Stomach smooth muscle (tissue), 2 donors: ENCODE results near the gene CTNND2.

ENCODE experiments used
- H3K27ac ChIP-seq: one replicate; pipeline ENCODE4 v1.7.0; 2013; ENCODE audit warnings: mild to moderate bottlenecking, low read length, inconsistent platforms
- H3K27me3 ChIP-seq, 2 donors: one replicate each; pipeline ENCODE4 v1.7.0; 2013; ENCODE audit warnings: low read length in 2 of 2; ENCODE audit not compliant: insufficient read depth in 2 of 2, control insufficient read depth in 1 of 2
- H3K36me3 ChIP-seq, 2 donors: one replicate each; pipeline ENCODE4 v1.7.0; 2013; ENCODE audit warnings: low read length in 2 of 2; ENCODE audit not compliant: control insufficient read depth in 2 of 2, insufficient read depth in 2 of 2
- H3K4me1 ChIP-seq: one replicate; pipeline ENCODE4 v1.7.0; 2013; ENCODE audit warnings: low read length; ENCODE audit not compliant: control insufficient read depth, insufficient read depth
- H3K4me3 ChIP-seq, 2 donors: one replicate each; pipeline ENCODE4 v1.7.0; 2013; ENCODE audit warnings: low read length in 2 of 2
- H3K9ac ChIP-seq, 2 donors: one replicate each; pipeline ENCODE4 v1.7.0; 2013; ENCODE audit warnings: low read length in 2 of 2, mild to moderate bottlenecking in 1 of 2
- H3K9me3 ChIP-seq, 2 donors: one replicate each; pipeline ENCODE4 v1.7.0; 2013; ENCODE audit warnings: low read length in 2 of 2; ENCODE audit not compliant: control insufficient read depth in 2 of 2
- donor health status: healthy.
- donor health status: Pancreatic carcinoma.

Gene CTNND2

DNA sequence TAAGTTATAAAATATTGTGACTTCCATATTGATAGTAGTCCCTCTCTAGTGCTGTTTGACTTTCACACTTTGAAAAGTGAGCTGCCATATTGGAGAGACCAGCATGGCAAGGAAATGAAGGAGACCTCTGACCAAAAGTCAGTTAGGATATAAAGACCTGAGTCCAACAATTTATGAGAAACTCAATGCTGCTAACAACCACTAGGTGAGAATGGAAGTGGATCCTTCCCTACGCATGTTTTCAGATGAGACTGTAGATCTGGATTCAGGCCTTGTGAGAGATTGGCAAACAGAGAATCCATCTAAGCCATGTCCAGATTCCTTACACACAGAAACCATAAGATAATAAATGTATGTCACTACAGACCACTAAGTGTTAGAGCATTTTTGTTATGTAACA, 81.6 kb downstream of the CTNND2 start:
- Histone ChIP-seq H3K4me3 (no peak overlapping the region), H3K9me3 (no peaks in the 10 kb centered on the region), H3K9ac (no peak overlapping the region), H3K27me3 (no peaks in the 10 kb centered on the region), H3K27ac (no peak overlapping the region), H3K4me1 (no peaks in the 10 kb centered on the region), H3K36me3 (no peaks in the 10 kb centered on the region)

DNA sequence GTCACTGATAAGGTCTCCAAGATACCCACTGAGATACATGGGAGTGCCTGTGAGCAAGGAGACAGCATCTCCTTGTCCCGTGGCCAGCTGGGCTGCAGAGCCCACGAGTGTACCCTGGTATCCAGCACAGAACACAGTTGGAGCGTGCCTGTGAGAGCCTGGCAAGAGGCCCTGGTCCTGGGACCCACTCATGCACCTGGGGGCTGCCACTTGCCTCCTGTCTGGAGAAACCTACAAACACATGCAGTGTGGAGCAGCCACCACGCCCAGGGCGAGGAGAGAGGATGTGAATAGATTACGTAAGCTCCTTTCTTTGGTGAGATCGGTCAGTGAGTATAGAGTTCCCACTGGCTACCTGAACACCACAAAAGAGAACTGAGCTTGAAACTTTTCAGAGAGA, 88.3 kb downstream of the CTNND2 start:
- Histone ChIP-seq H3K27ac (no peak overlapping the region), H3K4me1 (no peaks in the 10 kb centered on the region)

DNA sequence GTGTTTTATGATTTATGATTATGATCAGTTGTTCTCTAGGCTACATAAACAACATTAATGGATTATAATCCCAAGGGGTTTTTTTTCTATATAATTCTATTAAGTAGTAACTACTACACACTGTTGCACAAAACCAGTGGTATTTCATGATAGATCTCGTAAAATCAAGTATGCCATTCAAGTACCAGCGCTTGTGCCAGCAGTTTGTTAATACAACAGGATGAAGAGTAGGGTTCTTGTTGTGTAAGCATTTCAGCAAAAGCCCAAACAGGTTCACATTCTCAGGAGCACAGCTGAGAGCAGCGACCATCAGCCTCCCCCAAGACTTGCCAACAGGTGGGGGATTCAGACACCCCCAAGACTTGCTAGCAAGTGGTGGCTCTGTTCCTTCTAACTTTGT, 88.8 kb downstream of the CTNND2 start:
- no peaks in the 10 kb centered on the region for H3K4me1 ChIP-seq
- no peaks in the 10 kb centered on the region for H3K27me3 ChIP-seq
- H3K9me3 ChIP-seq, result no peaks in the 10 kb centered on the region
- no peak overlapping the region for H3K27ac ChIP-seq
- no peak overlapping the region for H3K4me3 ChIP-seq
- H3K36me3 ChIP-seq, result no peaks in the 10 kb centered on the region
- no peak overlapping the region for H3K9ac ChIP-seq

More for the DNA sequence above, 88.3 kb downstream of the CTNND2 start:
- Histone ChIP-seq H3K9ac (no peak overlapping the region), H3K27me3 (no peaks in the 10 kb centered on the region), H3K4me3 (no peak overlapping the region), H3K9me3 (no peaks in the 10 kb centered on the region), H3K36me3 (no peaks in the 10 kb centered on the region)

DNA sequence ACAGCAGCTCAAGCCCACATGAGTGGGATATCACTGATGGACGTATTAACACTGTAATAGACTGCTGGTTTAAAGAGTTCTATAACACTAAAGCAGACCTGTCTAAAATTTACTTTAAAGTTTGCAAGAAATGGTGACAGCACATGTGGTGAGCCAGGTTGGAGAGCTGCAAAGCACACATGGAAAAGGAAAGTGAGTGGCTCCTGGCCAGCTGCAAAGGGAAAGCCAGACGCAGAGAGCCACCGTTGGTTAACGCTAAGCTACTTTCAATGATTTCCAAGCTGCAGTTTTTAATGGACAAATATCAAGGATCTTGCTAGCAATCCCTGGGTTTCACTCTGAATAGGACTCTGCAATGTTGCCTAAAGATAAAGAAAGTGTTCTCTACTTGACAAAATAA, 89.9 kb downstream of the CTNND2 start:
- Histone ChIP-seq H3K27me3 (no peaks in the 10 kb centered on the region), H3K9me3 (no peaks in the 10 kb centered on the region), H3K27ac (no peak overlapping the region), H3K4me1 (no peaks in the 10 kb centered on the region), H3K4me3 (no peak overlapping the region), H3K9ac (no peak overlapping the region), H3K36me3 (no peaks in the 10 kb centered on the region)

DNA sequence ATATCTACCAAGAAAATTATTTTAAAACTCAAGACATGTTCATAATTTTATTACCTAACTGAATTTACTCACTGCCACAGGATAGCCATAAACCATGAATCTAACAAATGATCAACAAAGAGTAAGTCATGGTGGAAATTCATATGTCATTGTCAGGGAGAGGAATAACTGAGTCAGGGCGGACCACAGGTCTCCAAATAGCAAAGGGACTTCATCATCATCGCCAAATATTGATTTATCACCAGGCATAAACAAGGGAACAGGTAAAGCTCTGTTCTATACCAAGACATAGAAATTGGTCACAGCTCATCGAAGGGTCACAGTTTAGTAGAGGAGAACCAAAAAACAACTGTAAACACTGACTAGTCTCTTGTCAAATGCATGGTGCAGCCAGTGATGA, 94.8 kb downstream of the CTNND2 start:
- H3K36me3 ChIP-seq, result no peaks in the 10 kb centered on the region
- no peak overlapping the region for H3K27ac ChIP-seq
- no peak overlapping the region for H3K4me3 ChIP-seq
- H3K9me3 ChIP-seq, result no peaks in the 10 kb centered on the region
- no peaks in the 10 kb centered on the region for H3K27me3 ChIP-seq
- H3K9ac ChIP-seq, result no peak overlapping the region
- no peaks in the 10 kb centered on the region for H3K4me1 ChIP-seq

DNA sequence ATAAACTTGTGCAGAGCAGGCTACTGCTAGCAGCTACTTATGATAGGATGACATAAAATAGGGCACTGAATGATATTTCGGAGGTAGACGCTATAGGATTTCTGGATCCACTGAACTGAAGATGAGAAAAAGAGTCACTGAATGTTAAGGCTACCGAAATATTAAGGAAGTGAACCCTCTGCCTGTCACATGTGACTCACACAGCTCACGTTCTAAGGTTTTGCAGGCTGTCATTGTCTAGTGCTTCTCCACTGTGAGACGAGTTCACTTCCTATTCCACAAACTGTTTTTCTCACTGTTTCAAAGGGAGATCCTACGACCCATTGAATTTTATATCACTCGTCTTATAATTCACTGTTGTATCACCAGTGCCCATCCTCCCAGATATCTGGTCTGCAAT, 100.8 kb downstream of the CTNND2 start:
- no peaks in the 10 kb centered on the region for H3K9me3 ChIP-seq
- H3K27ac ChIP-seq, result no peak overlapping the region

DNA sequence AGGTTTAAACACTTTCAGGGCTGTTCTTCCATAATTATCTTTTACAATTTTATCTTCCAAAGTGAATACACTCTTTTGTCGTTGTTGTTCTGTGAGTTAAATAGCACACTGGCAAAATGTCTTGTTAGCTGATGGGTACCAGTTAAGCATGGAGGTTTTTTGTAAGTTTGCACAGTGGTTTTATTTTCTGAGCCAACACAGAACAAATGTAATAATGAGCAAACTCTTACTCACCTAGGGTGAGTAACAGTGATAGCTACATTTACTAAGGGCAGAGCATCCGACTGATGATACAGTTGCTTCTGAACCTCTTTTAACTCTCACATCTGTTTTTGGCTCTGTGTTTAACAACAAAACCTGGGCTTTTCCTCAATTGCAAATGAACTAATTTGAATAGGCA, 103.2 kb downstream of the CTNND2 start:
- no peaks in the 10 kb centered on the region for H3K36me3 ChIP-seq
- no peaks in the 10 kb centered on the region for H3K4me1 ChIP-seq
- H3K9me3 ChIP-seq, result no peaks in the 10 kb centered on the region
- no peak overlapping the region for H3K4me3 ChIP-seq
- H3K27me3 ChIP-seq, result no peaks in the 10 kb centered on the region
- no peak overlapping the region for H3K9ac ChIP-seq
- H3K27ac ChIP-seq, result no peak overlapping the region

More for the DNA sequence above, 100.8 kb downstream of the CTNND2 start:
- Histone ChIP-seq H3K27me3 (no peaks in the 10 kb centered on the region), H3K4me3 (no peak overlapping the region), H3K36me3 (no peaks in the 10 kb centered on the region), H3K9ac (no peak overlapping the region), H3K4me1 (no peaks in the 10 kb centered on the region)

DNA sequence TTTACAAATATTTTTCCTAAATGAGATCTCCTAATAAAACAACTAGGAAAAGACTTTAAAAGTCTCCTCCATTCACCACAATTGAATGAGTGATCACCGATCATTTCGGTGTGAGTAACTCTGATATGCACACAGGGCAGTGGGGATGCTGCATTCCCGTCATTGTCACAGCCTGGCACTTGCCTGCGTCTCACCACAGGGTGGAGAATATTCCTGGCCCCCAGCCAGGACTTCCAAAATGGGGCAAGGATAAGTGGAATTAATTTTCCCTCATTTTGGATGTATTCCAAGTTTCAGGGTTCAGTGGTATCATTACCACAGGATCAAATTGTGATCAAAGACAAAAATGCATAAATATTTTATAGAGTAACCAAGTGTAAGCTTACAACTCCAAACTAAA, 107.1 kb downstream of the CTNND2 start:
- no peak overlapping the region for H3K9ac ChIP-seq
- H3K4me3 ChIP-seq, result no peak overlapping the region
- no peaks in the 10 kb centered on the region for H3K27me3 ChIP-seq
- no peak overlapping the region for H3K27ac ChIP-seq
- H3K9me3 ChIP-seq, result no peaks in the 10 kb centered on the region
- H3K4me1 ChIP-seq, result no peaks in the 10 kb centered on the region
- no peaks in the 10 kb centered on the region for H3K36me3 ChIP-seq

DNA sequence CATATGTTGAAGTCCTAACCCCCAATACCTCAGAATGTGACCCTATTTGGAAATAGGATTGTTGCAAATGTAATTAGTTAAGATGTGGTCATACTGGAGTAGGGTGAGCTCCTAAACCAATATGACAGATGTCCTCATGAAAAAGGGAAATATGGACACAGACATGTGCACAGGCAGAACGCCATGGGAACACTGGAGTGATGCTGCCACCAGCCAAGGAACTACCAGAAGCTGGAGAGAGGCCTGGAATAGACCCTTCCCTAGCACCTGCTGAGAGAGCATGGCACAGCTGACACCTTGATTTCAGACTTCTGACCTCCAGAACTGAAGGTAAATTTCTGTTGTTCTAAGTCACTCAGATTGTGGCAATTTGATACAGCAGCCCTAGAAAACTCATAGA, 110.8 kb downstream of the CTNND2 start:
- H3K9ac ChIP-seq, result no peak overlapping the region
- H3K27me3 ChIP-seq, result no peaks in the 10 kb centered on the region
- no peaks in the 10 kb centered on the region for H3K4me1 ChIP-seq
- H3K4me3 ChIP-seq, result no peak overlapping the region
- no peaks in the 10 kb centered on the region for H3K36me3 ChIP-seq
- H3K27ac ChIP-seq, result no peak overlapping the region
- no peaks in the 10 kb centered on the region for H3K9me3 ChIP-seq

DNA sequence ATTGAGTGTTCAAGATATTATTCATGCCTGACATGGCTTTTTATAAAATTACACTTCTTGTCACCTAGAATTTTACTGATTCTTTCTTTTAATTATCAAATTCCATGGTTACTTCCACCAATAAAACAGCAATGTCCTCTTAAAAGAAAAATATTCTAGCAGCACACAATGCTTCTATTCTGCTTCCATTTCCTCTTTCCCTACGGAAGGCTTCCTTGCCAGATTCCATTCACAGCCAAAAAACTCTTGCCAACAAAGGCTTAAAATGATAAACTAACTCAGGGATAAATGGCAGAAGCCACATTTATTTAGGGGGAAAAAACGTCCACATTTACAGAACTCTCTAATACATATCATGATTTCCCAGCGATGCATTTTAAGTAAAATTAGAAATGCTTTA, 111.6 kb downstream of the CTNND2 start:
- no peak overlapping the region for H3K9ac ChIP-seq
- H3K9me3 ChIP-seq, result no peaks in the 10 kb centered on the region
- no peak overlapping the region for H3K4me3 ChIP-seq
- H3K4me1 ChIP-seq, result no peaks in the 10 kb centered on the region
- no peak overlapping the region for H3K27ac ChIP-seq
- H3K27me3 ChIP-seq, result no peaks in the 10 kb centered on the region
- H3K36me3 ChIP-seq, result no peaks in the 10 kb centered on the region

DNA sequence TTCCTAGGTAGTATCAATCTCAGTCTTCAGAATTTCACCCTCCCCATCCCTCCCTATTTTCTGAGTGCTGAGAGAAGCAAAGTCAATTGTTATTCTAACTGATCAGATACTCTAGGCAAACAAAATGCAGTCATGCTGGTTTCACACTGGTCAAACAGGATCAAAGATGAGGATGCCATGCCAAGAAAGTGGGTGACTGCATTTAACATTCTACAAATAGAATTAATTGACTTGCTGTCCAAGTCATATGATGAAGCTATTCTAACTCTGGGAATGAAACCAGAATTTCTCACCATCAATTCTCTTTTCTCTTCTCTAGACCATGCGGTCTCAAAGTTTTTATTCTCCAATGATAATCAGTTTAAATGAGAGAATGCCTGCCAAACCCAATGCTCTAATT, 112.5 kb downstream of the CTNND2 start:
- Histone ChIP-seq H3K4me1 (no peaks in the 10 kb centered on the region), H3K27me3 (no peaks in the 10 kb centered on the region), H3K27ac (no peak overlapping the region), H3K9ac (no peak overlapping the region), H3K9me3 (no peaks in the 10 kb centered on the region), H3K4me3 (no peak overlapping the region), H3K36me3 (no peaks in the 10 kb centered on the region)

DNA sequence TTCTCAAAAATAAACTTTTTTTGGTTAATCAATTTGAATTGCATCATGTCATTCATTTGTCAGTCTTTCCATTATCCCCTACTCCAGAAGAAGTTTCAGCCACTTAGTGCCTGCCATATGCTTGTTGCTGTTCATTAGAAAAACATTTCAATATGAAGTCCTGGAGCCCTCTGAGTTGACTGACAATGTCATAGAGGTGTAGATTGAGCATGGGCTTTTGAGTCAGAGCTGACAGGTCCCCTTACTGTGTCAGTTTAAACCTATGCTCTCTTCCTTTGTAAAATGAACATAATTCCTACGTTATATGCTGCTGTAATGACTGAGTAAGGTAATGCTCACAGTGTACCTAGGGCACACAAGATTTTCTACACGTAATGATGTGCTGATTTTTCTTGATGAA, 114.0 kb downstream of the CTNND2 start:
- Histone ChIP-seq H3K9ac (no peak overlapping the region), H3K4me3 (no peak overlapping the region), H3K4me1 (no peaks in the 10 kb centered on the region), H3K27me3 (no peaks in the 10 kb centered on the region), H3K27ac (no peak overlapping the region), H3K9me3 (no peaks in the 10 kb centered on the region), H3K36me3 (no peaks in the 10 kb centered on the region)
